Measurements from ENCODE around the gene NRARP. TPM values are rescaled to one million over a fixed set of nuclear protein-coding genes. Genes with fewer than 3 reads are reported as not detected.

The NRARP gene
- total and polyA plus RNA-seq, 2 of the 8 experiments (the other 6 are each of a cell fraction or from before 2014, with no cell fraction given) = 32.5 to 37.2 TPM

GRCh38 chr9:137264067-137264466 is 38.0 kb downstream of the NRARP start (continued):
- no peak for TF ChIP-seq RBBP5 (IDR thresholded peaks at IDR 0.05; ENCODE audit: borderline replicate concordance, low read depth, low read length)
